OCI-LY1 (cell line): ENCODE measurements around the gene CPA5.

Experiments
- H2AFZ ChIP-seq: fragments of 200-600 bp; sonication (generic), shearing (Covaris generic); 2 replicates; pipeline ENCODE4 v1.6.0; 2014; ENCODE audit warnings: antibody characterized with exemption, mild to moderate bottlenecking, low read length
- H3F3A ChIP-seq: fragments of 200-600 bp; sonication (generic), shearing (Covaris generic); 2 replicates; pipeline ENCODE4 v1.6.0; 2014; ENCODE audit warnings: mild to moderate bottlenecking, antibody characterized with exemption, low read length, moderate library complexity; ENCODE audit not compliant: insufficient read depth
- H3K27ac ChIP-seq: fragments of 200-600 bp; sonication (generic); 2 replicates; pipeline ENCODE4 v1.5.1; 2014; ENCODE audit warnings: low read length, mixed run types, mild to moderate bottlenecking, low read depth; ENCODE audit not compliant: poor library complexity, severe bottlenecking
- H3K27me3 ChIP-seq: fragments of 200-600 bp; sonication (generic); 2 replicates; pipeline ENCODE4 v1.6.0; 2014; ENCODE audit warnings: antibody characterized with exemption, mild to moderate bottlenecking, low read length, moderate library complexity; ENCODE audit not compliant: insufficient read depth
- H3K36me3 ChIP-seq: fragments of 200-600 bp; sonication (generic); 2 replicates; pipeline ENCODE4 v1.6.1; 2014; ENCODE audit warnings: mild to moderate bottlenecking, antibody characterized with exemption, low read length, moderate library complexity, mixed read lengths; ENCODE audit not compliant: insufficient read depth
- H3K4me1 ChIP-seq: fragments of 200-600 bp; sonication (generic); 2 replicates; pipeline ENCODE4 v1.5.1; 2014; ENCODE audit warnings: mild to moderate bottlenecking, low read length, moderate library complexity; ENCODE audit not compliant: insufficient read depth, severe bottlenecking
- H3K4me2 ChIP-seq: fragments of 200-600 bp; sonication (generic), shearing (Covaris generic); 2 replicates; pipeline ENCODE4 v1.6.1; 2014; ENCODE audit warnings: low read length
- H3K4me3 ChIP-seq: fragments of 200-600 bp; sonication (generic); 2 replicates; pipeline ENCODE4 v1.5.1; 2014; ENCODE audit warnings: low read length, low read depth, mild to moderate bottlenecking, mixed read lengths; ENCODE audit not compliant: poor library complexity, severe bottlenecking
- H3K79me2 ChIP-seq: fragments of 200-600 bp; shearing (Covaris generic); 2 replicates; pipeline ENCODE4 v1.6.1; 2016; ENCODE audit warnings: mixed run types, low read length, mixed read lengths; ENCODE audit not compliant: insufficient read depth
- H3K9ac ChIP-seq: fragments of 200-600 bp; sonication (generic), shearing (Covaris generic); 2 replicates; pipeline ENCODE4 v1.6.1; 2014; ENCODE audit warnings: mild to moderate bottlenecking, low read length, mixed read lengths
- H3K9me2 ChIP-seq: fragments of 200-600 bp; sonication (generic), shearing (Covaris generic); 2 replicates; pipeline ENCODE4 v1.6.1; 2014; ENCODE audit warnings: low read depth, mild to moderate bottlenecking, low read length, mixed read lengths
- H3K9me3 ChIP-seq: fragments of 200-600 bp; shearing (Covaris generic); 2 replicates; pipeline ENCODE4 v1.6.1; 2014; ENCODE audit warnings: low read length, mixed read lengths
- H4K20me1 ChIP-seq: fragments of 200-600 bp; sonication (generic), shearing (Covaris generic); 2 replicates; pipeline ENCODE4 v1.6.0; 2016; ENCODE audit warnings: mild to moderate bottlenecking, low read length; ENCODE audit not compliant: insufficient read depth
- EZH2 ChIP-seq: fragments of 200-600 bp; sonication (generic), shearing (Covaris generic); IDR thresholded peaks from 2 replicates; pipeline ENCODE4 v1.8.0; 2017; ENCODE audit warnings: borderline replicate concordance, mixed run types, mild to moderate bottlenecking, antibody characterized with exemption, low read length, moderate library complexity, mixed read lengths
- TF ChIP-seq, protein P1 (sequence below): fragments of 200-600 bp; sonication (generic), shearing (Covaris generic); IDR thresholded peaks from 2 replicates; pipeline ENCODE4 v1.5.1; 2017; ENCODE audit warnings: mild to moderate bottlenecking, antibody characterized with exemption, low read length, moderate library complexity, mixed read lengths

The CPA5 gene

DNA sequence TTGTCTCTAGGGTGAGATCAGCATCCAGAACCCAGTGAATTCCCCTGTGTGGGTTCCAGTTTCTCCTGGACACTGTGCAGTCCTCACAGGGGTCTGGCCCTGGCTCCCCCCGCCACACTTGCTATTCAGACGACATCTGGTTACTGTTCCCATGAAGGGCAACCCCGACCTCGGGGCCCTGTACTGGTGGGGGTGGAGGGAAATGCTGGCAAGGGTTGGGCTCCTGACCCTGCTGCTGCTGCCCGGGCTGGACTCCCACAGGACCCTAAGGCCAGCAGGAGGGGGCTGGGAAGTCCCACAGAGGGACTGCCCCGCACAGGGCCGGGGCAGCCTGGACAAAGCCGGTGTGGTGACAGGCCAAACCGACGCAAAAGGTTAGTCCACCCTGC is 34.9 kb downstream of the CPA5 start:
- TF ChIP-seq EZH2 = no peak
- TF ChIP-seq, protein P1, sequence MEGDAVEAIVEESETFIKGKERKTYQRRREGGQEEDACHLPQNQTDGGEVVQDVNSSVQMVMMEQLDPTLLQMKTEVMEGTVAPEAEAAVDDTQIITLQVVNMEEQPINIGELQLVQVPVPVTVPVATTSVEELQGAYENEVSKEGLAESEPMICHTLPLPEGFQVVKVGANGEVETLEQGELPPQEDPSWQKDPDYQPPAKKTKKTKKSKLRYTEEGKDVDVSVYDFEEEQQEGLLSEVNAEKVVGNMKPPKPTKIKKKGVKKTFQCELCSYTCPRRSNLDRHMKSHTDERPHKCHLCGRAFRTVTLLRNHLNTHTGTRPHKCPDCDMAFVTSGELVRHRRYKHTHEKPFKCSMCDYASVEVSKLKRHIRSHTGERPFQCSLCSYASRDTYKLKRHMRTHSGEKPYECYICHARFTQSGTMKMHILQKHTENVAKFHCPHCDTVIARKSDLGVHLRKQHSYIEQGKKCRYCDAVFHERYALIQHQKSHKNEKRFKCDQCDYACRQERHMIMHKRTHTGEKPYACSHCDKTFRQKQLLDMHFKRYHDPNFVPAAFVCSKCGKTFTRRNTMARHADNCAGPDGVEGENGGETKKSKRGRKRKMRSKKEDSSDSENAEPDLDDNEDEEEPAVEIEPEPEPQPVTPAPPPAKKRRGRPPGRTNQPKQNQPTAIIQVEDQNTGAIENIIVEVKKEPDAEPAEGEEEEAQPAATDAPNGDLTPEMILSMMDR = no peak
- Histone ChIP-seq H3K9me2 (no peaks in the 10 kb centered on the region), H3K36me3 (no peaks in the 10 kb centered on the region; the same call in 1 of the 2 replicates), H3K9me3 (peaks cover 14% of the 10 kb centered on the region), H3F3A (no peaks in the 10 kb centered on the region), H3K27ac (no peak overlapping the region), H3K4me3 (no peak overlapping the region), H4K20me1 (no peaks in the 10 kb centered on the region), H3K4me2 (no peak overlapping the region), H3K27me3 (0 out of 2 replicates have a peak, but pooled peaks cover 2% of the 10 kb centered on the region), H3K79me2 (no peaks in the 10 kb centered on the region), H2AFZ (no peak overlapping the region), H3K4me1 (no peaks in the 10 kb centered on the region), H3K9ac (no peak overlapping the region)

DNA sequence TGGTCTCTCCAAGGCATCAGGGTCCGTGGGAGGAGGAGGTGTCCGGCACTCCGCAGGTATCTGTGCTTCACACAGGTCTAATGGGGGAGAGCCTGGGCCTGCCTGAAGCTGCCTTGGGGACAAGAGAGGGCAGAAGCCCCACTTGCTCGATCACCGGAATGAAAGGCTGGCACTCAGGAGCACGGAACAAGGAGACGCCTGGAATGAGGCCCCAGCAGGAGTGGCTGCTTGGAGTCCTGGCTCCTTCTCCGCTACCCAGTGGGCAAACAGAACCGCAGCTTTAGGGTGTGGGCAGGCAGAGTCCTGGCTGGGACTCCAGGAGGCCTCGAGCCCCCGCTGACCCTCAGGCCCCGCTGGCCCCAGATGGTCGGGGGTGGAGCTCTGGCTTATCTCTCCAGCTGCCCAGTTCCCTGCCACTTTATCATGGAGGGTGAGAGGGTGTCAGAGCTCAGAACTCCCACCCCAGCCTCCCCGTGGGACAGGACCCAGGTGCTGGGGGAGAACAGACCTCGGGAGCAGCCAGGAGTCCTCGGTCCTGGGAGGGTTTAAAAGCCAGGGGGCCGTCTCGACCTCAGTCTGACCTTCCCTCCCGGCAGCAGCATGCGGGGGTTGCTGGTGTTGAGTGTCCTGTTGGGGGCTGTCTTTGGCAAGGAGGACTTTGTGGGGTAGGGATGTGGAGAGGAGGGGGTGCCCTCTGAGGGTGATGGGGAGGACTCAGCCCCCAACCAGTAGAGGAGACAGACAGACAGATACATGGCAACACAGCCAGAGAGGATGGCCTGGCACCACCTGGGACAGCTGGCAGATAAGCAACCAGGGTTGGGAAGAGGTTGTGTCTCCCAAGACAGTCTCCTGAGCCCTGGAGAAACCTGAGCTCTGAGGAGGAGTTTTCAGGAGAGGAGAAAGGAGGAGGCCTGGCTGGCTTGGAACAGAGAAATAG is 35.6 kb downstream of the CPA5 start, which contains the start of gene CPA1:
Gene CPA1 (plus strand): TSS at position 574 of the 940 bp plus-strand sequence. CDS start 27 bp downstream, at position 601.
- Histone ChIP-seq H3K9ac (no peak within 1 kb of the TSS), H3K9me2 (no peaks in the 10 kb centered on the region), H3K36me3 (no peaks in the 10 kb centered on the region; the same call in 1 of the 2 replicates), H3F3A (no peaks in the 10 kb centered on the region), H3K27ac (no peak within 1 kb of the TSS), H4K20me1 (no peaks in the 10 kb centered on the region), H3K4me2 (no peak within 1 kb of the TSS), H2AFZ (no peak within 1 kb of the TSS), H3K79me2 (no peaks in the 10 kb centered on the region), H3K4me3 (no peak within 1 kb of the TSS), H3K9me3 (peaks cover 14% of the 10 kb centered on the region), H3K4me1 (no peaks in the 10 kb centered on the region), H3K27me3 (0 out of 2 replicates have a peak, but pooled peaks cover 2% of the 10 kb centered on the region)
- TF ChIP-seq EZH2 = no peak
- TF ChIP-seq, protein P1 = no peak

DNA sequence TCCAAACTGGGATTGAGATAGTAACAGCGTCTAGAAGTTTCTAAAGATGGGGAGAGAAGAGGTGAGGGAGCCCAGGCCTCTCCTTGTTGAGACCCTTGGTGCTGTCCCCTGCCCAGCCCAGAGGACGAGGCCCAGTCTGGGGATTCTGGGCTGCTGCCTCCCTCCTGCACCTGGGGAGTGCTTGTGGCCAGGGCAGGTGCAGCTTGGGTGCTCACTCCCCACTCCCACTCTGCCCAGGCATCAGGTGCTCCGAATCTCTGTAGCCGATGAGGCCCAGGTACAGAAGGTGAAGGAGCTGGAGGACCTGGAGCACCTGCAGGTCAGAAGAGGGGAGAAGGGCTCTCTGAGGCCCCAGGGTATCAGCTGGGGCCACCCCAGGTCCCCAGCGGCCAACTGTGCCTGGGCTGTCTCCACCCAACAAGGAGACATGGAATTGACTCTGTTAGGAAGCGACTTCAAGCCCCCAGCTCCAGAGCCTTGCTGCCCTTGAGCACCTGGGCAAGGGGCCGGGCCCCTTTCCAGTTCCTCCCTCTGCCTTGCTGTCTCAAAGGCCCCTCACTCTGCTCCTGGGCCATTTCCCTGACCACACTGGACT is 36.3 kb downstream of the CPA5 start:
- no peaks in the 10 kb centered on the region; the same call in 1 of the 2 replicates for H3K36me3 ChIP-seq
- peaks cover 9% of the 10 kb centered on the region for H3K9me3 ChIP-seq
- H3K9me2 ChIP-seq = no peaks in the 10 kb centered on the region
- no peak overlapping the region for H3K4me3 ChIP-seq
- no peak for TF ChIP-seq EZH2
- TF ChIP-seq, protein P1 = no peak
- H3K4me2 ChIP-seq = no peak overlapping the region
- no peaks in the 10 kb centered on the region for H3F3A ChIP-seq
- H4K20me1 ChIP-seq = no peaks in the 10 kb centered on the region
- H3K9ac ChIP-seq = no peak overlapping the region
- H3K79me2 ChIP-seq = no peaks in the 10 kb centered on the region
- H3K27ac ChIP-seq = no peak overlapping the region
- H3K4me1 ChIP-seq = no peaks in the 10 kb centered on the region
- 0 out of 2 replicates have a peak, but pooled peaks cover 2% of the 10 kb centered on the region for H3K27me3 ChIP-seq
- H2AFZ ChIP-seq = no peak overlapping the region
